Coronary artery (tissue), 2 donors: ENCODE measurements around the gene NXPH3.

ENCODE experiments used
- DNase-seq: peaks from one replicate; pipeline ENCODE4 v3.0.0-alpha.2; 2017; ENCODE audit warnings: low spot score
- H3K27ac ChIP-seq, 2 donors: fragments of 200-600 bp; sonication (generic); one replicate each; pipeline ENCODE4 v1.5.1; 2016 to 2019
- H3K4me3 ChIP-seq: fragments of 200-600 bp; sonication (generic); 2 replicates; pipeline ENCODE4 v1.5.1; 2016; ENCODE audit warnings: mild to moderate bottlenecking, moderate library complexity
- TF ChIP-seq, protein P1 (sequence below): fragments of 200-600 bp; sonication (generic); IDR thresholded peaks from one replicate; pipeline ENCODE4 v1.5.1; 2019; ENCODE audit warnings: antibody characterized with exemption

Gene NXPH3

DNA sequence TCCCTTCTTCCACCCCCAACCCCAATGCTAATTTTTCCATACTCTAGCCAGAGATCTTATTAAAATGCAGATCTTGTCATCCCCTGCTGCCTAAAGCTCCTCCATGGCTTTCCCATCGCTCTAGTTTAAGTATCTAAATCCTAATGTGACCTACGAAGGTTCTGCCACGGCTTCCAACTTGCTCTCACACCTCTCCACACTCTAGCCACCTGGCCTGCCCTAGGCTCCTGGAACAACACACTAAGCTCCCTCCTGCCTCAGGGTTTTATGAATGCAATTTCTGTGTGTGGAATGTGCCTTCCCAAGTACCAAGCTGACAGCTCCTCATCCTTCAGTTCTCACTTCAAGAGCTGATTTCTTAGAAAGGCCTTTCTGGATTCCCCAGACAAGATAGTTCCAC, 16.6 kb downstream of the NXPH3 start:
- no peak for DNase-seq
- Histone ChIP-seq H3K27ac (no peak overlapping the region), H3K4me3 (no peak overlapping the region)
- TF ChIP-seq, protein P1, sequence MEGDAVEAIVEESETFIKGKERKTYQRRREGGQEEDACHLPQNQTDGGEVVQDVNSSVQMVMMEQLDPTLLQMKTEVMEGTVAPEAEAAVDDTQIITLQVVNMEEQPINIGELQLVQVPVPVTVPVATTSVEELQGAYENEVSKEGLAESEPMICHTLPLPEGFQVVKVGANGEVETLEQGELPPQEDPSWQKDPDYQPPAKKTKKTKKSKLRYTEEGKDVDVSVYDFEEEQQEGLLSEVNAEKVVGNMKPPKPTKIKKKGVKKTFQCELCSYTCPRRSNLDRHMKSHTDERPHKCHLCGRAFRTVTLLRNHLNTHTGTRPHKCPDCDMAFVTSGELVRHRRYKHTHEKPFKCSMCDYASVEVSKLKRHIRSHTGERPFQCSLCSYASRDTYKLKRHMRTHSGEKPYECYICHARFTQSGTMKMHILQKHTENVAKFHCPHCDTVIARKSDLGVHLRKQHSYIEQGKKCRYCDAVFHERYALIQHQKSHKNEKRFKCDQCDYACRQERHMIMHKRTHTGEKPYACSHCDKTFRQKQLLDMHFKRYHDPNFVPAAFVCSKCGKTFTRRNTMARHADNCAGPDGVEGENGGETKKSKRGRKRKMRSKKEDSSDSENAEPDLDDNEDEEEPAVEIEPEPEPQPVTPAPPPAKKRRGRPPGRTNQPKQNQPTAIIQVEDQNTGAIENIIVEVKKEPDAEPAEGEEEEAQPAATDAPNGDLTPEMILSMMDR = no peak

DNA sequence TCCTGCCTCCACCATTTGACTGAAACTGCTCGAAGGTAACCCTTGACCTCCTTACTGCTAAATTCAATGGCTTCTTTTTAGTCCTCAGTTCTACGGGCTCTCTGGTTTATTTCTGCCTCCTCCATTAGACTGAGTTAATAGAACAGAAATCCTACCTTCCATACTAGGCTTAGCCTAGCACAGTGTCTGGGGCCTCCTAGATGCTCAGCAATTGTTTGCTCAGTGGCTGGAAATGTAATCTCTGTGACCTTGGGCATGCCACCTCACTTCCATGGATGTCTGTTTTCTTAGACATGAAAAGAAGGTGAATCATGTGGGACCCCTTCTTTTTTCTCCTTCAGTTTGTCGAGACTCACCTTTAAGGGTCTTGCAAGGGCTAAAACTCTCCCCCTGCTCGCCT, 19.7 kb downstream of the NXPH3 start:
- TF ChIP-seq, protein P1 = no peak
- Histone ChIP-seq H3K27ac (no peak overlapping the region), H3K4me3 (no peak overlapping the region)
- no peak for DNase-seq

DNA sequence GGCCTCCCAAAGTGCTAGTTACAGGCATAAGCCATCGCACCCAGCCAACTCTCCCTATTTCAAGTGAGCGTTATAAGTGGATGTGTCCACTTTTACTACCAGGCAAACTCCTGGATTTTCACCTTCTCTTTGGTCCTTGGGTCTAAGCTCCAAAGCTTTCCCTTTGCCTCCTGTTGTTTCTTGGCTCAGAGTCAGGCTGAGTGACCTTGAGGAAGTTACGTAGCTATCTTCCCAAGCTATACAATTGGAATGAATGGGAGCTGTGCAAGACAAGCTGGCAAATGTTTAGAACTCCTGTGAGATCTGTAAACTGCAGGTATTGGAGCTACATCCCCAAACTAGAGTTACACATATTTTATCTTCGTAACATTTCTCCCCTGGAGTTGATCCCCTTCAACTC, 20.3 kb downstream of the NXPH3 start:
- H3K27ac ChIP-seq = no peak overlapping the region
- H3K4me3 ChIP-seq = no peak overlapping the region
- DNase-seq = no peak
- TF ChIP-seq, protein P1 = no peak

DNA sequence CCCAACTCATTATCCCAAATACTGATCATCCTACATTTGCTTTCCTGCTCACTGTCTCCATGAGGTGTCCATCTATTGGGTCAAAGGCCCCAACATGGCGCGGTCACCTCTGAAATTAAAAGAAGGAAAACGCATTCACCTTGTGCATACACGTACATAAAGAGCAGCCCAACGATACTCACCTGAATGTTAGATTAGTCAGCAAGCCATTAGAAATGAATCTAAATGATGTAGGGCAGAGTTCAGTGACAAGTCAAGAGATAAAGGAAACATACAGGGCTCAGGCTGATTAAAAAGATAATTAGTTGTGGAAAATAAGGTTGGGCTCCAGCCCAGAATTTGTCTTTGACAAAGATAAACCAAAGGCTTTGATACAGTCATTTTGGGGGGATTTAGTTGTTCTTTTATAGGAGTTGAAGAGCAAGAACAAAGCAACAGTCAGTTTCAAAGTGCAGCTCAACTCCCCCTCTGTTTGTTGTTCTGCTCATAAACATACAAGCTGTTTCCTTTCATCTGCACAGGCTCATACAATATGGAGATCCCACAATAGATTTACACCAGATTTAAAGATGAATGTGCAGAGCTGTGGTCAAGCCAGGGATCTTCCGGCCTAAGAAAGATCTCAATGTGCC, 21.1 kb downstream of the NXPH3 start:
- no peak for DNase-seq
- H3K4me3 ChIP-seq = no peak overlapping the region
- TF ChIP-seq, protein P1 = no peak
- no peak overlapping the region for H3K27ac ChIP-seq

DNA sequence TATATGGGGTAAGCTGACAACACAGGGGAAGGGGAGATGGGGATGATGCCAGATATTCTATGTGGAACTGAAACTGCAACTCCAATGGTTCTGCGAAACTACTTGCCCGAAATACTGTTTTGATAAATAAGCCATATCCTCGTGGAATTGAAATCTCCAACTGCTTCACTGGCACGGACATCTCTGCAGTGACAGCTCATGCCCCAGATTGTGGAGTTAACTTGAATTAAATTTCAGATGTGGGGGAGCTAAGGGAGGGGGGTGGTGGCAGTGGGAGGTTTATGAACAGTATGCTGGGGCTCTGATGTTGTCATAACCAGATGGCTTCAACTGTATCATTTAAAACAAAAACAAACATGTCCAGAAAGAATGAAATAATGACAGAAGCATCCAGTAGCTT, 21.8 kb downstream of the NXPH3 start:
- TF ChIP-seq, protein P1 = no peak
- H3K27ac ChIP-seq = peak overlapping the region; percentile 11 to 15
- H3K4me3 ChIP-seq = no peak overlapping the region
- no peak for DNase-seq

DNA sequence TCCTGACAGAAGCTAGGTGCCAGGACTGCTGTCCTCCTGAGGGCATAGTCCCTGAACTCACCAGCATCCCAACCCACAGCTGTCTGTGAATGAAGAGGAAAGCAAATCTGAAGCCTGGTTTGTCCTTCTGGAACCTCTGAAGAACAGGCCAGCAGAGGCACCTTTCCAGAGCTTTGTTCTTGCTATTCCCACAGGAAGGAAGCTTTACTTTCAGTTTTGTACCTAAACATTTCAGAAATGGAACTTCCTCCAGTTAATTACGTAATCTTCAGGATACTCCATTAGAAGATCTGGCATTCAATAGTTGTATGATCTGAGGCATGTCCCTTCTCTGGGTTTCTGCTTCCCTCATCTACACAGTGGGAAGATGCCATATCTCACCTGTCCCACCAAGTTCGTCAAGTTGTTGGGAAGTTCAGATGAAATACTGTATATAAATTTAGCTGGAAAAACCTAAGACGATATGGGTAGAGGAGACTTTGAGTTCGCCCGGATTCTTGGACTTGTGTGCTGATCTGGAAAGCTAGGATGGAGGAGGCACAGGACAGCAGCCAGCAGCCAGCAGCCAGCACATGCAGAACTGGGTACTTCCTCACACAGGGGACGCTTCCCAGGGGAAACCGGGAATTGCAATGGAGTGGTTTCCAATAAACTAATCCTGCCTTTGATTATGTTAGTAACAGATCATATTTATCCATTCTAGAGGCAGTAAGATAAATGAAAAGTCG, 22.4 kb downstream of the NXPH3 start:
- Histone ChIP-seq H3K4me3 (no peak overlapping the region), H3K27ac (peak overlapping the region; percentile 11 to 15)
- TF ChIP-seq, protein P1 = no peak
- DNase-seq = no peak

DNA sequence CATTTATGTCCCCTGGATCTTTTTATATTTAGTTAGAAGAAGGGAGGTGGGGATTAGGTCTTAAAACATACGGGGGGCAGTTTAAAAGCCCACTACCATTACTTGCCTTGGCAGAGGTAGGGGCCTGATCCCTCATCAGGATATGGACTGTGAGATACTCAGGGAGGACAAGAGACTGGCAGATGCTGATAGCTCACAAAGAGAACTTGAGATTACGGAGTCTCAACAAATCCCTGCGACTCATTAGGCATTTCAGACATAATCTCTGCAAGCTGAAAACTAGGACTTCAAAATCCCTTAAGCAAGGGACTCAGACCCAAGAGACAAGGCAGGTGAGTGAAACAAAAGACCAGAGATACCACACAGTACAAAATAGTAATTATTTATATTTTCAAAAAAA, 23.2 kb downstream of the NXPH3 start:
- Histone ChIP-seq H3K27ac (no peak overlapping the region), H3K4me3 (no peak overlapping the region)
- TF ChIP-seq, protein P1 = no peak
- DNase-seq = no peak
